GM18907 (cell line): Measurements from ENCODE around the gene FBXL2.
"Not testable (repeated sequence)": the region's sequence is repeated elsewhere in the genome, so short reads cannot be mapped to it uniquely, and the experiment has no call there.

Source experiments
- ATAC-seq: cut with Tn5 transposase; IDR thresholded peaks from one replicate; pipeline ENCODE4 v1.9.1; 2021; ENCODE audit warnings: mild to moderate bottlenecking, moderate library complexity; ENCODE audit not compliant: unreplicated experiment

The FBXL2 gene

GRCh38 chr3:33426068-33426467, 148.8 kb downstream of the FBXL2 start:
- no peak for ATAC-seq

- no peak for ATAC-seq
These were observed 149.5 kb downstream of the FBXL2 start for GRCh38 chr3:33426630-33427317.

GRCh38 chr3:33428734-33429133, 151.5 kb downstream of the FBXL2 start:
- ATAC-seq, result no peak

- ATAC-seq, result not testable (repeated sequence)
These were observed 152.1 kb downstream of the FBXL2 start for GRCh38 chr3:33429306-33429705.

- ATAC-seq, result no peak
These were observed 152.8 kb downstream of the FBXL2 start for GRCh38 chr3:33430061-33430460.

- no peak for ATAC-seq
These were observed 153.3 kb downstream of the FBXL2 start for GRCh38 chr3:33430571-33430970.

- no peak for ATAC-seq
These were observed 156.6 kb downstream of the FBXL2 start for GRCh38 chr3:33433843-33434242.
